ENCODE measurements around the gene AMIGO3.

Gene AMIGO3

DNA sequence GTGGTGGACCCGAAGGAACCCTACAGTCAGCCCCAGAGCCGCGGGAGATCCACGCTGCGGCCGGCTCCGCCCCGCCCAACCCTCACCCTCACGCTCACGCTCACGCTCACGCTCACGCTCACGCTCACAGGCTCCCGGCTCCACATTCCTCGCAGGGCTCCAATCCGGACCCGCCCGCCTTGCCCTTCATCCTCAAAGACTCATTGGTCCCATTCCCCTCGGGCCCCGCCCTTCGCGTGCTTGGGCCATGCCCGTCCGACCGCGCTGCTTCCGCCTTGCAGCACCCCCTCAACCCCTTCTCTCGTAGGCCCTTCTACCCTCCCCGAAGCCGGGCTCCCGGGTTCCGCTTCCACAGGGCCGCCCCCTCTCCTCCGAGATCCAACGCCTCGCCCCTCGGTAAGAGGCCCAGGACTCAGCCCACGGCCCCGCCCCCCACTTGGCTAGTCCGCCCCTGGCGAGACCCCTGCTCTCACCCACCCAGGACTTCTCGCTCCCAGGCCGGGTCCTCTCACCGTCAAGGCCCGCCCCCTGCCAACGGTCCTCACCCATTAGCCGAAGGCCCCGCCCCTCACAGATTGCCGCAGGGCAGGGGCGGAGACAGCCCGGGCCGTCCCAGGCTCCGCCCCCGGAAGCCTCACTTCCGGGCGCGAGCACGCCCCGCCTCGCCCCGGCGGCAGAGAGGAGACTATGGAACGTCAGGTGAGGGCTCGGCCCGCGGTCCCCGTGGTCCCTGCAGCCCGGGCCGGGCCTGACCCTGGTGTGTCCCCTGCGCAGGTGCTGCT, 45.6 kb downstream of the AMIGO3 start, which contains the start of gene APEH:
APEH (plus strand) TSS at position 637 of the 782 bp plus-strand sequence; CDS start at position 688, 51 bp downstream.
- DNase-seq, result no peak
- peak; percentile 70 for TF ChIP-seq POLR2A (IDR thresholded peaks at IDR 0.05; ENCODE audit: low read length)
- no peak for TF ChIP-seq GATA1 (IDR thresholded peaks at IDR 0.05; ENCODE audit: low read depth, low read length)

GRCh38 chr3:49673121-49673714, 46.3 kb downstream of the AMIGO3 start:
- no peak for DNase-seq
- TF ChIP-seq GATA1 (IDR thresholded peaks at IDR 0.05; ENCODE audit: low read depth, low read length), result peak; percentile 44
- TF ChIP-seq POLR2A (IDR thresholded peaks at IDR 0.05; ENCODE audit: low read length), result peak; percentile 58

- DNase-seq, result no peak
- TF ChIP-seq POLR2A (IDR thresholded peaks at IDR 0.05; ENCODE audit: low read length) (no peak), GATA1 (IDR thresholded peaks at IDR 0.05; ENCODE audit: low read depth, low read length) (no peak)
Observed at GRCh38 chr3:49671291-49672288, 47.9 kb downstream of the AMIGO3 start.

- TF ChIP-seq GATA1 (IDR thresholded peaks at IDR 0.05; ENCODE audit: low read depth, low read length) (no peak), POLR2A (IDR thresholded peaks at IDR 0.05; ENCODE audit: low read length) (no peak)
- DNase-seq, result no peak
Observed at GRCh38 chr3:49670940-49671290, 48.6 kb downstream of the AMIGO3 start.

DNA sequence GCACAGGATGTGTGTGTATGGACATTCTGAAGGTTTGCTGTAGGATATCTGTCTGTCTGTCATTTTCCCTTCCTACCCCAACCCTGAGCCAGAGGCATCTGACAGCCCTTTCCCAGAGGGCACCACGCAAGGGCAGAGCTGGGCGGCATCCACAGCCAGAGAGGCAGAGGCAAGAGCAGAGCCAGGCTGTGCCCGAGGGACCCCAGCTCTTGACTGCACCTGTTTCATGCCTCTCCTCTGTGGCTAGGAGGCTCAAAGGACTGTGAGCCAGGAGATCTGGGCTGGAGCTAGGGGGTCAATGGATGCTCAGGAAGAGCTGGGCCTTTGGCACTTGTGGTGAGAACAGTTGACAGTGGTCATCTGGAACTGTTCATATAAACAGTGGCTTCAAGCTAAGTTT, 50.1 kb downstream of the AMIGO3 start:
- TF ChIP-seq POLR2A (IDR thresholded peaks at IDR 0.05; ENCODE audit: low read length) (no peak), GATA1 (IDR thresholded peaks at IDR 0.05; ENCODE audit: low read depth, low read length) (no peak)
- no peak for DNase-seq

DNA sequence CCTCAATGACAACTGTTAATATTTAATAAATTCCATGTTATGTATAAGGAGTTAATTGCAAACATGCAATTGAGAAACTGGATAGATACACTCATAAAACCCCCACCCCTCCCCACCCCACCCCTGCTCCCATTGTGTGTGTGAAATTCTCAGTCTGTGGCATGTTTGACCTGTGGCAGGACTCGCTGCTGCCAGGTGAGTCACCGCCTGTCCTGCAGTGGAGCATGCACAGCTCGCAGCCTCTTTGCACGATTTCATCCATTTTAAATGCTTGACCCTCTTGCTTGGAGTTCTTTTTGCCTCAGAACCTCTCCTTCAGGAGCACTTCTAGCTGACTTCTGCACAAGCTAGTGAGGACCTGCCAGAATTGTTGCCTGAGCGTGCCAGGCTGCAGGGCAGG, 50.6 kb downstream of the AMIGO3 start:
- TF ChIP-seq GATA1 (IDR thresholded peaks at IDR 0.05; ENCODE audit: low read depth, low read length) (no peak), POLR2A (IDR thresholded peaks at IDR 0.05; ENCODE audit: low read length) (no peak)
- no peak for DNase-seq

DNA sequence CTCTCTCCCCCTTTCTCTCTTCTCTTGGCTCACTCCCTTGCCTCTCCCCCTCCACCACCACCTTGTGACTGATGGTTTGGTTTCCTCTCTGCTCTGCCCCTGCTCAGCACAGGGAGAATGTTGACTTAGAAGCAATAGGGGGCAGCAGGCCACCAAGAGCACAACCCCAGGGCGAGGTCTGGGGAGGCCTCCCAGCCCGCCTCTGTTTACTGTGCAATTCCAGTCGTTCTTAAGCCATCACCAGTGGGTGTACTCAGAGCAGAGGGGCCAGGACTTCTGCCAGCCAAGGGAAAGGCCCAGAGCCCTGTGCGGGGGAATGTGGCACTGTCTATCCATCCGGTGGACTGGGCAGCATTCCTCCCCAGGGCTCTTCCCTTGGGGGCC, 51.1 kb downstream of the AMIGO3 start:
- peak; percentile 31 to 33 for DNase-seq
- TF ChIP-seq POLR2A (IDR thresholded peaks at IDR 0.05; ENCODE audit: low read length) (no peak), GATA1 (IDR thresholded peaks at IDR 0.05; ENCODE audit: low read depth, low read length) (no peak)

- TF ChIP-seq POLR2A (IDR thresholded peaks at IDR 0.05; ENCODE audit: low read length), result peak; percentile 18
- TF ChIP-seq GATA1 (IDR thresholded peaks at IDR 0.05; ENCODE audit: low read depth, low read length), result no peak
- DNase-seq, result no peak
Observed at GRCh38 chr3:49667701-49668413, 51.6 kb downstream of the AMIGO3 start.

All from erythroblast (primary cell).